GM21515 (cell line): ENCODE measurements around the gene RASAL1.
"Not testable (repeated sequence)": the region's sequence is repeated elsewhere in the genome, so short reads cannot be mapped to it uniquely, and the experiment has no call there.

Experiments
- ATAC-seq: cut with Tn5 transposase; IDR thresholded peaks from one replicate; pipeline ENCODE4 v1.9.1; 2021; ENCODE audit not compliant: unreplicated experiment

Gene RASAL1

GRCh38 chr12:113118142-113118541 is 17.4 kb downstream of the RASAL1 start:
- ATAC-seq, result no peak

GRCh38 chr12:113117684-113118083 is 17.9 kb downstream of the RASAL1 start:
- not testable (repeated sequence) for ATAC-seq

GRCh38 chr12:113116875-113117274 is 18.7 kb downstream of the RASAL1 start:
- ATAC-seq, result no peak

GRCh38 chr12:113115455-113116126 is 20.0 kb downstream of the RASAL1 start:
- no peak for ATAC-seq

- ATAC-seq, result no peak
These were observed 20.9 kb downstream of the RASAL1 start for GRCh38 chr12:113114447-113115178.

- ATAC-seq, result no peak
These were observed 22.2 kb downstream of the RASAL1 start for GRCh38 chr12:113113397-113113796.

- no peak for ATAC-seq
These were observed 23.3 kb downstream of the RASAL1 start for GRCh38 chr12:113112043-113112899.

GRCh38 chr12:113111247-113111646 is 24.3 kb downstream of the RASAL1 start:
- no peak for ATAC-seq

- ATAC-seq, result no peak
These were observed 25.5 kb downstream of the RASAL1 start for GRCh38 chr12:113109872-113110599.

- ATAC-seq, result no peak
These were observed 26.2 kb downstream of the RASAL1 start for GRCh38 chr12:113109360-113109759.

- ATAC-seq, result no peak
These were observed 27.3 kb downstream of the RASAL1 start for GRCh38 chr12:113108308-113108707.

GRCh38 chr12:113106361-113106760 is 29.2 kb downstream of the RASAL1 start:
- no peak for ATAC-seq

- ATAC-seq, result no peak
These were observed 29.8 kb downstream of the RASAL1 start for GRCh38 chr12:113105606-113106271.

GRCh38 chr12:113104953-113105510 is 30.5 kb downstream of the RASAL1 start:
- no peak for ATAC-seq

- ATAC-seq, result no peak
These were observed 31.7 kb downstream of the RASAL1 start for GRCh38 chr12:113103756-113104450.

GRCh38 chr12:113102811-113103210 is 32.8 kb downstream of the RASAL1 start:
- ATAC-seq, result no peak

- no peak for ATAC-seq
These were observed 33.8 kb downstream of the RASAL1 start for GRCh38 chr12:113101751-113102150.

- no peak for ATAC-seq
These were observed 35.8 kb downstream of the RASAL1 start for GRCh38 chr12:113099764-113100163.

- ATAC-seq, result no peak
These were observed 36.2 kb downstream of the RASAL1 start for GRCh38 chr12:113099364-113099763.
